Activated naive CD4-positive, alpha-beta T cell treated with anti-CD3 and anti-CD28 coated beads, Interleukin-2, amount 50 U/mL, for 72 hours (primary cell): ENCODE measurements around the gene FAM53A. TPM values are rescaled to one million over a fixed set of nuclear protein-coding genes. Genes with fewer than 3 reads are reported as not detected.

ENCODE experiments used
- ATAC-seq, 2 donors: fragments of 150-1000 bp; cut with Tn5 transposase; 2 replicates each; pipeline ENCODE4 v1.10.0; 2021; ENCODE audit warnings: mild to moderate bottlenecking in 2 of 2, moderate library complexity in 2 of 2
- DNase-seq, 2 donors: peaks; one replicate each; pipeline ENCODE4 v3.0.0; 2021 to 2022; ENCODE audit warnings: low spot score in 2 of 2
- H3K27ac Mint-ChIP-seq, 2 donors: one replicate each; pipeline ENCODE4 v1.8.0; 2022; ENCODE audit warnings: mild to moderate bottlenecking in 2 of 2, mixed read lengths in 2 of 2
- H3K36me3 Mint-ChIP-seq, 2 donors: one replicate each; pipeline ENCODE4 v1.8.0; 2022; ENCODE audit warnings: mixed read lengths in 2 of 2
- H3K9me3 Mint-ChIP-seq, 2 donors: one replicate each; pipeline ENCODE4 v1.8.0; 2022; ENCODE audit warnings: mixed read lengths in 2 of 2
- total RNA-seq, 2 donors: library from RNA; stranded (reverse); gene quantifications; one replicate each; pipeline ENCODE4 v1.2.3, GENCODE V29; 2022

FAM53A gene
- total RNA-seq, 2 donors from 2014 or later, result 3.0 to 5.4 TPM

DNA sequence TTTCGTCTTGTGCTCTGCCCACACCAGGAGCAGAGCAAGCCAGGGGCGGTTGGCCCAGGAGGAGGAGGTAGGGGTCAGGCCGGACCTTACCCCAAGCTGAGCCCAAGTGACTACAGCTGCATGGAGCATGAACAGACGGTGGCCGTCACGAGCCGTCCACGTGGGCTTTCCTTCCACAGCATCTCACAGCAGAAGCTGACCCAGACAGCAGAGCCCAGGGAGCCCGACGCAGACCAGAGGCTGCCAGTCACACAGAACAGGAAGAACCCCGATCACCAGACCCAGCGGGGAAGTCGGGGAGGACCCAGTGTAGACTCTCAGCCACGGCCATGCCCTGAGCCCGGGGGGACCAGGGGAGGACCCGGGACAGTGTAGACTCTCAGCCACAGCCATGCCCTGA is 58.0 kb downstream of the FAM53A start:
- no peak for ATAC-seq
- H3K9me3 Mint-ChIP-seq, result no peaks in the 10 kb centered on the region

DNA sequence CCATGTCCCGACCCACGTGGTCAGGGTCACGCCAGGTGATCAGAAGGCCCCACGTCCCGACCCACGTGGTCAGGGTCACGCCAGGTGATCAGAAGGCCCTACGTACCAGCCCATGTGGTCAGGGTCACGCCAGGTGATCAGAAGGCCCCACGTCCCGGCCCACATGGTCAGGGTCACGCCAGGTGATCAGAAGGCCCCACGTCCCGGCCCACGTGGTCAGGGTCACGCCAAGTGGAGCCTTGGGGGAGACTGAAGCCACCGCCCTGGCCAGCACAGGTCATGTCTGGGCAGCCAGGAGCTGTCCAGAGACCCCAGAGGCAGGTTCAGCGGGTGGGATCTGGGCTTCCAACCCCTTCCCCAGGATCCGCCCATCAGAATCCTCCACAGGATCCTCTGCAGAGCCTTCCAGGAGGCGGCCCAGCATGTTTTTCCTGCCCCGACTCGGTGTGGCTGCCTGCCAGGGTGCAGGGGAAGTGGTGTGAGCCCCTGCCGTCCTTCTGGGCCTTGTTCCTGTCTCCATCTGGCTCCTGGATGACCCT is 58.4 kb downstream of the FAM53A start:
- ATAC-seq (no peak), DNase-seq (no peak)
- Mint-ChIP-seq H3K9me3 (no peaks in the 10 kb centered on the region), H3K27ac (no peak overlapping the region), H3K36me3 (no peaks in the 10 kb centered on the region)

More for the DNA sequence above, 58.0 kb downstream of the FAM53A start:
- no peak for DNase-seq
- Mint-ChIP-seq H3K36me3 (no peaks in the 10 kb centered on the region), H3K27ac (no peak overlapping the region)

DNA sequence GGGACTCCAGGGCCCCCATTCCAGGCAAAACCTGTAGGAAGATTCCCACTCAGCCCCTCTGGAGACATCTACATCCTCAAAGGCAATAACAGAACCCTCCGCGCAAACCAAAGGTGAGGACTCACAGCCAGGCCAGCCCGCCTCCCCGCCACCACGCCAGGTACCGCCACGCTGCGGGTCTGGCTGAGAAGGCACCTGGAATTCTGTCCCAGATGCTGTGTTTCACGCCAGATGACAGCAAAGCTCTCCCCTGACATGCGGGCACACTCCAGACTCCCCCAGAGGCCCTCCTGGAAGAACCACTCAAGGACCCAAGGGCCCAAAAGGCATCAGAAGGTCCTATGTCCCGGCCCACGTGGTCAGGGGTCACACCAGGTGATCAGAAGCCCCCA is 59.6 kb downstream of the FAM53A start:
- Mint-ChIP-seq H3K9me3 (no peaks in the 10 kb centered on the region), H3K27ac (no peak overlapping the region), H3K36me3 (no peaks in the 10 kb centered on the region)
- no peak for DNase-seq
- ATAC-seq, result no peak

- DNase-seq, result no peak
- Mint-ChIP-seq H3K27ac (peak overlapping the region in 1 of 2 donors; percentile 29), H3K36me3 (no peaks in the 10 kb centered on the region), H3K9me3 (no peaks in the 10 kb centered on the region)
- no peak for ATAC-seq
Observed at GRCh38 chr4:1623821-1624518, 60.1 kb downstream of the FAM53A start.

DNA sequence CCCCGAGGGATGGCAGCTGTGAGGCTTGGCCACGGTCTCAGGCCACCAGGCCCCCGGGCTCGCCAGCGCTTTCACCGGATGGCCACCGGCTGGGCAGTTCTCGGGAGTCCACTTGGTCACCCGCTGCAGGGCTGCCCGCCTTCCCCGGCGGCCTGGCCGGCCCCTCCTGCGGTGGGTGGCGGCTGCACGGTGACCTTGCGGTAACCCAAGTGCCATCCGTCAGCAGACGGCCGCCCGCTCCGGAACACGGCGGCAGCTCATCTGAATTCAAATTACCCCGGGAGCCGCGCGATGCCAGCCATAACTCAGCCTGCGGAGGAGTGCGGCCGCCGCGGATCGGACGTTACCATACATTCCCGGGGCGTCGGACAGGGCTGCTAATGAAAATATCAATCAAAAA is 60.7 kb downstream of the FAM53A start:
- Mint-ChIP-seq H3K36me3 (no peaks in the 10 kb centered on the region), H3K9me3 (no peaks in the 10 kb centered on the region), H3K27ac (no peak overlapping the region)
- no peak for DNase-seq
- peak in 1 of 2 donors; percentile 18 for ATAC-seq

DNA sequence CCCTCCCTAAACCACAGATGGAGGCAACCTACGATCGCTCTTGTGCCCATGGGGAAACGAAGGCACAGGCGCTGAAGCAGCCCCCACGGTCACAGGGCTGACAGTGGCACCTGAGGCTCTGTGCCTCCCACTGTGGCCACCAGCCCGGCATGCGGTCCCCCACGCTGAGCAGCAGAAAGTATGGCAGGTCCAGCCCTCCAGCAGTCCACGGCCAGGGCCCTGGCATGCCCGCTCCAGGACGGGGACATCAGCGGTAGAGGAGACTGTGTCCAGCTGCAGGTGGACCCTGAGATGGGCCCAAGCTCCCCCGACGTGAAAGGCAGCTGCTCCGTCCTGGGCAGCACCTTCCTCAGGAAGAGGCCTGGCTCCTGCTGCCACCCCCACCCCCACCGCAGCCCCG is 61.2 kb downstream of the FAM53A start:
- H3K36me3 Mint-ChIP-seq, result no peaks in the 10 kb centered on the region
- peak in 1 of 2 donors; percentile 7 for ATAC-seq
- H3K27ac Mint-ChIP-seq, result no peak overlapping the region
- H3K9me3 Mint-ChIP-seq, result no peaks in the 10 kb centered on the region
- no peak for DNase-seq

GRCh38 chr4:1622238-1622637 is 61.9 kb downstream of the FAM53A start:
- no peaks in the 10 kb centered on the region for H3K36me3 Mint-ChIP-seq
- H3K9me3 Mint-ChIP-seq, result peaks cover 0 to 3% of the 10 kb centered on the region in 2 donors
- ATAC-seq (no peak), DNase-seq (no peak)
- H3K27ac Mint-ChIP-seq, result peak overlapping the region in 1 of 2 donors; percentile 39

GRCh38 chr4:1621526-1621925 is 62.6 kb downstream of the FAM53A start:
- no peak for ATAC-seq
- H3K36me3 Mint-ChIP-seq, result no peaks in the 10 kb centered on the region
- H3K9me3 Mint-ChIP-seq, result peaks cover 0 to 3% of the 10 kb centered on the region in 2 donors

DNA sequence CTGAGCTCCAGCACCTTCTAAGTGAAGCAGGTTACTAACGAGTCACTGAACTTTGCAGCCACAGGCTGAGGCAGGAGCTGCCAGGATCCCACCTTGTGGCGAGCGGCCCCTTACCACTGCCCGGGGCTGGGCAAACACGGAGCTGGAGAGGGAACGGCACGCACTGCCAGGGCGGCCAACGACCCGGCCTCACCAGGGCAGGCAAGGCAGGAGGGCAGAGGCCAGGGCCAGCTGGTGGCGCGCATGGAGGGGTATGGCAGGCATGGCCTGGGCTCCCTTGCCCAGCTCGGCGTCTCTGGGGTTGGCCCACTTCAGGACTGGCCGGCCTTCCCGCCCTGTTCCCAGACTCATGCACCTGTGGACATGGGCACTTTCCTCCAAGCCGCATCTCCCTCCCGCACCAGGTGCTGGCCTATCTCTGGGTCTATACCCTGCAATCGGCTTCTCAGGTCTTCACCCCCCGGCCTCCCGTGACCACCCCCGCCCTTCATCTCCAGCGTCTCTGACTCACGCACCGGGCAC is 64.9 kb downstream of the FAM53A start:
- H3K9me3 Mint-ChIP-seq, result peaks cover 7 to 10% of the 10 kb centered on the region in 2 donors
- ATAC-seq, result no peak
- no peak overlapping the region for H3K27ac Mint-ChIP-seq

More at GRCh38 chr4:1621526-1621925, 62.6 kb downstream of the FAM53A start:
- H3K27ac Mint-ChIP-seq, result no peak overlapping the region
- DNase-seq, result no peak

GRCh38 chr4:1618438-1618837 is 65.7 kb downstream of the FAM53A start:
- DNase-seq (no peak), ATAC-seq (no peak)
- no peak overlapping the region for H3K27ac Mint-ChIP-seq
- H3K36me3 Mint-ChIP-seq, result peaks cover 6 to 9% of the 10 kb centered on the region in 2 donors
- H3K9me3 Mint-ChIP-seq, result peaks cover 7 to 10% of the 10 kb centered on the region in 2 donors

More for the DNA sequence above, 64.9 kb downstream of the FAM53A start:
- DNase-seq, result no peak
- H3K36me3 Mint-ChIP-seq, result peaks cover 6 to 9% of the 10 kb centered on the region in 2 donors

DNA sequence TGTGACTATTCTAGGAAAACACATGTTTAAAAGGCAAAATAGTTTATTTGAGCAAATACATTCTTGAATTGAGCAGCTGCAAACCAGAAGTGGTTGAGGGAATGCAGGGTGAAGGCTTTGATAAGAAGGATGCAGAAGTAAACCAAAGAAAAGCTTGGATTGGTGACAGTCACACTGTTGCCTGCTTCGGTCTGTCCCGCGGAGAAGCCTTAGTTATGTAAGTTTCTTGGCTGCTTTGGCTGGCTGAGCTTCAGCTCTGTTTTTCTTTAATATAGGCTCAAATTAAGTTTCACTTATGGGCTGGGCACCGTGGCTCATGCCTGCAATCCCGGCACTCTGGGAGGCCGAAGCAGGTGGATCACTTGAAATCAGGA is 67.6 kb downstream of the FAM53A start:
- peaks cover 7 to 10% of the 10 kb centered on the region in 2 donors for H3K9me3 Mint-ChIP-seq
- ATAC-seq (no peak), DNase-seq (no peak)
- H3K36me3 Mint-ChIP-seq, result peaks cover 6 to 9% of the 10 kb centered on the region in 2 donors
- H3K27ac Mint-ChIP-seq, result no peak overlapping the region

- DNase-seq (no peak), ATAC-seq (no peak)
- H3K27ac Mint-ChIP-seq, result no peak overlapping the region
- peaks cover 7 to 10% of the 10 kb centered on the region in 2 donors for H3K9me3 Mint-ChIP-seq
- H3K36me3 Mint-ChIP-seq, result peaks cover 6 to 9% of the 10 kb centered on the region in 2 donors
Observed at GRCh38 chr4:1615786-1616556, 68.1 kb downstream of the FAM53A start.

GRCh38 chr4:1614854-1615595 is 69.1 kb downstream of the FAM53A start:
- peaks cover 6 to 9% of the 10 kb centered on the region in 2 donors for H3K36me3 Mint-ChIP-seq
- DNase-seq (no peak), ATAC-seq (no peak)
- peaks cover 7 to 10% of the 10 kb centered on the region in 2 donors for H3K9me3 Mint-ChIP-seq
- peak overlapping the region in 1 of 2 donors; percentile 19 for H3K27ac Mint-ChIP-seq

DNA sequence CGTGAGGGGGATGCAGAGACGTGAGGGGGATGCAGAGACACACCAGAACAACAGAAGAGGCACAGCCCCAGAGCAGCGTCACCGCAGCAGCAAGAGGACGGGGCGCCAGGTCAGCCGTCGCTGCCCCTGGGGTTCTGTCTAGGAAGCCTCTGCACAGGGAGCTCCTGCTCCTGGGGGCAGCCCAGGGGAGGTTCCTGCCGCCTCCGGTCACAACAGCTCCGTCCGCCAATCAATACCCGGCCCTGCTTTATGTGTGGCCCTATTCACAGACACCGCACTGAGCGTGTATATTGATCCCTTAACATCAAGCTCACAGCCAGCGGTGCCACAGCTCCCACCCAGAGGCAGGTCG is 69.6 kb downstream of the FAM53A start:
- Mint-ChIP-seq H3K36me3 (peaks cover 6 to 9% of the 10 kb centered on the region in 2 donors), H3K27ac (peak overlapping the region in 1 of 2 donors; percentile 19), H3K9me3 (peaks cover 7 to 10% of the 10 kb centered on the region in 2 donors)
- no peak for DNase-seq
- ATAC-seq, result no peak

GRCh38 chr4:1614049-1614448 is 70.1 kb downstream of the FAM53A start:
- Mint-ChIP-seq H3K9me3 (peaks cover 7 to 10% of the 10 kb centered on the region in 2 donors), H3K36me3 (peaks cover 6 to 9% of the 10 kb centered on the region in 2 donors), H3K27ac (no peak overlapping the region)
- DNase-seq (no peak), ATAC-seq (no peak)

DNA sequence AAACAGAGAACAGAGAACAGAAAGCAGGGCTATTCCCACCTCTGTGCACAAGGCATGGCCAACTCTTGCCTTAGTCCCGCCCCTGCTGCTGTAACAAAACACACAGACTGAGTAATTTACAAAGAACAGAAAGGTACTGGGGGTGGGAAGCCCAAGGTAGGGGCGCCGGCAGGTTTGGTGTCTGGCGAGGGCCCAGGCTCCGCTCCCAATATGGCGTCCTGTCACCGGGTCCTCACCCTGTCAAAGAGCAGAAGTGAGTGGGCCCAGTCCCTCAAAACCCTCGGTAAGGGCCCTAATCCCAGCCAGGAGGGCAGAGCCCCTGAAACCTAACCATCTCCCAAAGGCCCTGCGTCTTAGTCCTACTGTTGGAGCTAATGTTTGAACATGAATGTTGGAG is 71.0 kb downstream of the FAM53A start:
- Mint-ChIP-seq H3K27ac (no peak overlapping the region), H3K36me3 (peaks cover 6 to 9% of the 10 kb centered on the region in 2 donors), H3K9me3 (peaks cover 7 to 10% of the 10 kb centered on the region in 2 donors)
- ATAC-seq (no peak), DNase-seq (no peak)
